Measurements from ENCODE around the gene FLNA.

FLNA gene

DNA sequence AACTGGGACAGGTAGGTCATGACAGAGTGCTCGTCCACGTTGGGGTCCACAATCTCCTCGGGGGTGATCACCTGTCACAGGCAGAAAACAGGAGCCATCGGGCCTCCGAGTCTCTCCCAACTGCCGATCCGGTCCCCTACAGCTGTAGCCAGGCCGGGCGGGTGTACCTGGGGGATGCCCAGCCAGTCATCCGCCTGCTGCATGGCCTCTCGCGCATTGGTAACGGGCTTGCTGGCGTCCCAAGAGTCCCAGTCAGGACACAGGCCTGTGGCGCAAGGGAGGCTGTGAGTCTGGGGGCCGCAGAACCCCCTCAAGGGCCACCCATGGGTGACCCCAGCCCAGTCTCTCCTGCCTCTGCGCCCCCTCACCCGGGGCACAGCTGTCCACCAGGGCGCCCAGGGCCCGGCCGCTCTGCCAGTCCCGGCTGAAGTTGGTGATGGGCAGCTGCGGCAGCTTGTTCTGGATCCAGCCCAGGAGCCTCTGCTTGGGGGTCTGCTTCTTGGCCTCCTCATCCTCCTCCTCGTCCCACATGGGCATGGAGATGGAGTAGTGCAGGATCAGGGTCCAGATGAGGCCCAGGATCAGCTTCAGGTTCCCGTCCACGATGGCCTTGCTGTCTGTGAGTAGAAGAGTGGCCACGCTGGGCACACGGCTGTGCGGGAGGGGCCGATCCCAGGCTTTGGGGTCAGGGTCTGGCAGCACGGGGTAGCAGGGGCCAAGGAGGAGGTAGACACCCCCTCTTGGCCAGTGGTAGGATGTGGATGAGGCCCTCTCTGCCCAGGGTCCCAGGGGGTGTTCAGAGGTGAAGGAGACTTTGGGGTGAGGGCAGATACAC lies 6.7 kb downstream of the FLNA start:
- Histone ChIP-seq H3K27me3 (ENCODE audit: insufficient read depth, poor library complexity, severe bottlenecking) (no peaks in the 10 kb centered on the region), H3K27ac (replicated peaks) (peak overlapping the region; percentile 94), H3K4me3 (replicated peaks; ENCODE audit: insufficient read depth, low read length) (peak overlapping the region; percentile 74)
- no peak for TF ChIP-seq POLR2AphosphoS5 (IDR thresholded peaks at IDR 0.05; ENCODE audit: low read depth)
- peak in 1 of 2 experiments; percentile 13 for DNase-seq (ENCODE audit: low read depth in 1 of 2, low spot score in 1 of 2)

- Histone ChIP-seq H3K27me3 (ENCODE audit: insufficient read depth, poor library complexity, severe bottlenecking) (no peaks in the 10 kb centered on the region), H3K27ac (replicated peaks) (peak overlapping the region; percentile 94), H3K4me3 (replicated peaks; ENCODE audit: insufficient read depth, low read length) (no peak overlapping the region)
- peak in 1 of 2 experiments; percentile 48 for DNase-seq (ENCODE audit: low read depth in 1 of 2, low spot score in 1 of 2)
- TF ChIP-seq SPI1 (IDR thresholded peaks at IDR 0.05; ENCODE audit: borderline replicate concordance, low read depth) = no peak
- no peak for TF ChIP-seq REST (IDR thresholded peaks at IDR 0.05; ENCODE audit: insufficient replicate concordance, low read depth)
- no peak; the same call in 1 of the 2 replicates for TF ChIP-seq POLR2AphosphoS5 (IDR thresholded peaks at IDR 0.05; ENCODE audit: low read depth)
- TF ChIP-seq CTCF (IDR thresholded peaks at IDR 0.05; ENCODE audit: insufficient read depth, low read length) = no peak
- no peak for TF ChIP-seq GABPA (IDR thresholded peaks at IDR 0.05; ENCODE audit: low read depth)
Measured at GRCh38 chrX:154366666-154367055, 7.8 kb downstream of the FLNA start.

GRCh38 chrX:154365997-154366665 lies 8.3 kb downstream of the FLNA start:
- no peak for TF ChIP-seq REST (IDR thresholded peaks at IDR 0.05; ENCODE audit: insufficient replicate concordance, low read depth)
- no peak for TF ChIP-seq SPI1 (IDR thresholded peaks at IDR 0.05; ENCODE audit: borderline replicate concordance, low read depth)
- no peak for TF ChIP-seq POLR2AphosphoS5 (IDR thresholded peaks at IDR 0.05; ENCODE audit: low read depth)
- no peak for TF ChIP-seq CTCF (IDR thresholded peaks at IDR 0.05; ENCODE audit: insufficient read depth, low read length)
- TF ChIP-seq GABPA (IDR thresholded peaks at IDR 0.05; ENCODE audit: low read depth) = no peak
- DNase-seq (ENCODE audit: low read depth in 1 of 2, low spot score in 1 of 2) = no peak

GRCh38 chrX:154365052-154365600 lies 9.3 kb downstream of the FLNA start:
- peak overlapping the region; percentile 17 for H3K27ac ChIP-seq (replicated peaks)
- TF ChIP-seq REST (IDR thresholded peaks at IDR 0.05; ENCODE audit: insufficient replicate concordance, low read depth) = no peak
- no peak for TF ChIP-seq POLR2AphosphoS5 (IDR thresholded peaks at IDR 0.05; ENCODE audit: low read depth)
- no peak for TF ChIP-seq GABPA (IDR thresholded peaks at IDR 0.05; ENCODE audit: low read depth)
- TF ChIP-seq SPI1 (IDR thresholded peaks at IDR 0.05; ENCODE audit: borderline replicate concordance, low read depth) = no peak
- TF ChIP-seq CTCF (IDR thresholded peaks at IDR 0.05; ENCODE audit: insufficient read depth, low read length) = no peak

More at GRCh38 chrX:154365997-154366665, 8.3 kb downstream of the FLNA start:
- no peak overlapping the region for H3K4me3 ChIP-seq (replicated peaks; ENCODE audit: insufficient read depth, low read length)
- peak overlapping the region; percentile 94 for H3K27ac ChIP-seq (replicated peaks)
- no peaks in the 10 kb centered on the region for H3K27me3 ChIP-seq (ENCODE audit: insufficient read depth, poor library complexity, severe bottlenecking)

More at GRCh38 chrX:154365052-154365600, 9.3 kb downstream of the FLNA start:
- DNase-seq (ENCODE audit: low read depth in 1 of 2, low spot score in 1 of 2) = peak in 1 of 2 experiments; percentile 35
- no peaks in the 10 kb centered on the region for H3K27me3 ChIP-seq (ENCODE audit: insufficient read depth, poor library complexity, severe bottlenecking)
- H3K4me3 ChIP-seq (replicated peaks; ENCODE audit: insufficient read depth, low read length) = no peak overlapping the region

All from HL-60 (cell line).